D721Med (cell line): Measurements from ENCODE around the gene BACH2.

Source experiments
- DNase-seq: peaks from one replicate; pipeline ENCODE4 v3.0.0; 2011; ENCODE audit warnings: low spot score; ENCODE audit not compliant: insufficient read length
- FAIRE-seq: peaks from 2 replicates; lab custom pipeline; 2011; peaks lifted over from hg19 to GRCh38; lab: Jason Lieb, UNC
- CTCF ChIP-seq: IDR thresholded peaks from 2 replicates; pipeline ENCODE4 v1.5.1; 2012; ENCODE audit warnings: mild to moderate bottlenecking, control low read depth; ENCODE audit not compliant: insufficient read depth; ENCODE audit errors: missing control alignments

BACH2 gene

GRCh38 chr6:90127595-90127994, 169.0 kb downstream of the BACH2 start:
- FAIRE-seq (no peak), DNase-seq (no peak)

DNA sequence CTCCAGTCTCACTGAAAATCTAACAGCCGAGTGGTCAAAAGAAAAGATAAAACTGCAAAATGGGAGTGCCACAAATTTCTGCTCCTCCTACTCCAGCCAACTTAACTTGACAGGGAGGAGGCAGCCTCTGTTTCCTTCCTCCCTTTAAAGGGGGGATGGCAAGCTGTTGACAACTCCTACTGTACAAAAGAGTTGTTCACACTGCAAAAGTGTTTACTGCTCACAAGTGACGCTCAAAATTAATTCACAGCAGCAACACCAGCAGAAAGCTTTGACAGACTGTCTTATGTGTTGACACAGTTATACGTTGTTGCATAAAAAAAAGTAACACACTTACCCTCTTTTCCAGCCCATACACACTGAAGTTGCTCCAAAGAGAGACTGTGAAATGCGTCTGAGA, 169.8 kb downstream of the BACH2 start:
- FAIRE-seq (no peak), DNase-seq (no peak)
- no peak for TF ChIP-seq CTCF

More at GRCh38 chr6:90127595-90127994, 169.0 kb downstream of the BACH2 start:
- no peak for TF ChIP-seq CTCF

GRCh38 chr6:90126181-90126580, 170.5 kb downstream of the BACH2 start:
- DNase-seq (no peak), FAIRE-seq (no peak)
- no peak for TF ChIP-seq CTCF

GRCh38 chr6:90124874-90125510, 171.7 kb downstream of the BACH2 start:
- TF ChIP-seq CTCF, result no peak
- no peak for FAIRE-seq
- no peak for DNase-seq

- DNase-seq (no peak), FAIRE-seq (no peak)
- TF ChIP-seq CTCF, result no peak
Observed at GRCh38 chr6:90123831-90124230, 172.8 kb downstream of the BACH2 start.

- no peak for DNase-seq
- FAIRE-seq, result no peak
- no peak for TF ChIP-seq CTCF
Observed at GRCh38 chr6:90121982-90122381, 174.7 kb downstream of the BACH2 start.

- no peak for DNase-seq
- no peak for FAIRE-seq
- no peak for TF ChIP-seq CTCF
Observed at GRCh38 chr6:90120327-90120726, 176.3 kb downstream of the BACH2 start.
